Nephron (organoid): ENCODE measurements around the gene CAMK2D.

ENCODE experiments used
- H3K27ac Mint-ChIP-seq, 3 experiments: 2 replicates each; pipeline ENCODE4 v1.8.0; 2020; ENCODE audit warnings: mixed read lengths in 3 of 3, mild to moderate bottlenecking in 2 of 3, moderate library complexity in 1 of 3
- H3K27me3 Mint-ChIP-seq: 2 replicates; pipeline ENCODE4 v1.8.0; 2021; ENCODE audit warnings: low read depth, mild to moderate bottlenecking, moderate library complexity, mixed read lengths
- H3K36me3 Mint-ChIP-seq: 2 replicates; pipeline ENCODE4 v1.8.0; 2020; ENCODE audit warnings: low read depth, mixed read lengths
- H3K4me1 Mint-ChIP-seq: 2 replicates; pipeline ENCODE4 v1.8.0; 2020; ENCODE audit warnings: mixed read lengths
- H3K4me3 Mint-ChIP-seq, 3 experiments: 2 replicates each; pipeline ENCODE4 v1.8.0; 2020; ENCODE audit warnings: mild to moderate bottlenecking in 3 of 3, mixed read lengths in 3 of 3, moderate library complexity in 2 of 3
- H3K9me3 Mint-ChIP-seq: 2 replicates; pipeline ENCODE4 v1.8.0; 2020; ENCODE audit warnings: mixed read lengths
- CTCF ChIP-seq, 3 experiments: fragments of 200-600 bp; sonication (generic); IDR thresholded peaks; one replicate each; pipeline ENCODE4 v1.5.0; 2021; ENCODE audit warnings: antibody characterized with exemption in 3 of 3; ENCODE audit not compliant: unreplicated experiment in 3 of 3

Gene CAMK2D

GRCh38 chr4:113560579-113560978, 201.0 kb downstream of the CAMK2D start:
- Mint-ChIP-seq H3K27ac (peak overlapping the region in 2 of 3 experiments; percentile 4), H3K4me3 (no peak overlapping the region), H3K4me1 (no peaks in the 10 kb centered on the region), H3K27me3 (no peaks in the 10 kb centered on the region), H3K9me3 (no peaks in the 10 kb centered on the region), H3K36me3 (peaks cover 3% of the 10 kb centered on the region)
- no peak for TF ChIP-seq CTCF (IDR thresholded peaks at IDR 0.05; ENCODE audit: unreplicated experiment in 3 of 3)

GRCh38 chr4:113559947-113560346, 201.6 kb downstream of the CAMK2D start:
- Mint-ChIP-seq H3K36me3 (peaks cover 3% of the 10 kb centered on the region), H3K27ac (no peak overlapping the region), H3K4me3 (no peak overlapping the region), H3K27me3 (no peaks in the 10 kb centered on the region), H3K4me1 (no peaks in the 10 kb centered on the region), H3K9me3 (no peaks in the 10 kb centered on the region)
- TF ChIP-seq CTCF (IDR thresholded peaks at IDR 0.05; ENCODE audit: unreplicated experiment in 3 of 3), result no peak

- peaks cover 4% of the 10 kb centered on the region for H3K36me3 Mint-ChIP-seq
- no peaks in the 10 kb centered on the region for H3K4me1 Mint-ChIP-seq
- TF ChIP-seq CTCF (IDR thresholded peaks at IDR 0.05; ENCODE audit: unreplicated experiment in 3 of 3), result no peak
- H3K27ac Mint-ChIP-seq, result peak overlapping the region in 1 of 3 experiments; percentile 39
- H3K9me3 Mint-ChIP-seq, result no peaks in the 10 kb centered on the region
- no peak overlapping the region for H3K4me3 Mint-ChIP-seq
- no peaks in the 10 kb centered on the region for H3K27me3 Mint-ChIP-seq
These were observed 205.0 kb downstream of the CAMK2D start for GRCh38 chr4:113556382-113557134.

GRCh38 chr4:113555868-113556267, 205.7 kb downstream of the CAMK2D start:
- Mint-ChIP-seq H3K27me3 (no peaks in the 10 kb centered on the region), H3K4me1 (no peaks in the 10 kb centered on the region), H3K27ac (peak overlapping the region in 1 of 3 experiments; percentile 39), H3K36me3 (peaks cover 4% of the 10 kb centered on the region), H3K9me3 (no peaks in the 10 kb centered on the region), H3K4me3 (no peak overlapping the region)
- TF ChIP-seq CTCF (IDR thresholded peaks at IDR 0.05; ENCODE audit: unreplicated experiment in 3 of 3), result no peak

GRCh38 chr4:113553082-113553481, 208.5 kb downstream of the CAMK2D start:
- Mint-ChIP-seq H3K27ac (no peak overlapping the region), H3K4me3 (no peak overlapping the region), H3K9me3 (no peaks in the 10 kb centered on the region), H3K36me3 (peaks cover 4% of the 10 kb centered on the region), H3K4me1 (peaks cover 5% of the 10 kb centered on the region), H3K27me3 (no peaks in the 10 kb centered on the region)
- no peak for TF ChIP-seq CTCF (IDR thresholded peaks at IDR 0.05; ENCODE audit: unreplicated experiment in 3 of 3)

- Mint-ChIP-seq H3K27me3 (no peaks in the 10 kb centered on the region), H3K27ac (no peak overlapping the region), H3K9me3 (no peaks in the 10 kb centered on the region), H3K4me1 (peaks cover 8% of the 10 kb centered on the region), H3K36me3 (peaks cover 4% of the 10 kb centered on the region), H3K4me3 (no peak overlapping the region)
- no peak for TF ChIP-seq CTCF (IDR thresholded peaks at IDR 0.05; ENCODE audit: unreplicated experiment in 3 of 3)
These were observed 211.0 kb downstream of the CAMK2D start for GRCh38 chr4:113550510-113550909.
